Activated naive CD4-positive, alpha-beta T cell treated with anti-CD3 and anti-CD28 coated beads, Interleukin-2, amount 10 ng/mL, durations not matched to agents 7 days and 5 days (primary cell): ENCODE measurements around the gene TADA1.
"Not testable (repeated sequence)": the region's sequence is repeated elsewhere in the genome, so short reads cannot be mapped to it uniquely, and the experiment has no call there.

Experiments
- CTCF ChIA-PET: fragments of 350-600 bp; sonication (Branson Sonifier 250); formaldehyde crosslinking; loops from one replicate; lab custom pipeline; 2021; ENCODE audit warnings: antibody characterized with exemption; lab: Charles Lee
- DNase-seq: peaks from one replicate; pipeline ENCODE4 v3.0.0-alpha.2; 2020
- H3K27ac Mint-ChIP-seq: one replicate; pipeline ENCODE4 v1.8.0; 2021; ENCODE audit warnings: mild to moderate bottlenecking, moderate library complexity, mixed read lengths
- H3K27me3 Mint-ChIP-seq: one replicate; pipeline ENCODE4 v1.8.0; 2021; ENCODE audit warnings: mild to moderate bottlenecking, mixed read lengths
- H3K36me3 Mint-ChIP-seq: one replicate; pipeline ENCODE4 v1.8.0; 2021; ENCODE audit warnings: mixed read lengths
- H3K4me1 Mint-ChIP-seq: one replicate; pipeline ENCODE4 v1.8.0; 2021; ENCODE audit warnings: mixed read lengths
- H3K4me3 Mint-ChIP-seq: one replicate; pipeline ENCODE4 v1.8.0; 2021; ENCODE audit warnings: mild to moderate bottlenecking, moderate library complexity, mixed read lengths
- H3K9me3 Mint-ChIP-seq: one replicate; pipeline ENCODE4 v1.8.0; 2021; ENCODE audit warnings: mixed read lengths

The TADA1 gene

DNA sequence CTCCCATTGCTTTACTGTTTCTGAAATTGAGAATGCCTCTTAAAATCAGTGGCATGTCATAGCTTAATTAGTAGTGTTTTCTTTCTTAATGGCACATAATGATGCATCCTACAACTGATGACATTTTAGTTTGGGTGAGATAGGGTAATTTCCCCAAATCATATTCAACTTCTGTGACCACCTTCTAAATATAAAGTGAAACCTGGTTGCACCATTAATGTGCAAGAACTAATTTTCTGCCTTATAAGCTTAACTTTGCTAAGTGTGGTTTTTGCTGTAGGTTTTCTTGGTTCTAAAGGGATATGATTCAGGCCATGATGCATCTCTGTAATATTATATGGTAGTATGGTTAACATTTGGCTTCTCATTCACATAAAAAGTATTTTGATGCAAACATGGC, 27.9 kb downstream of the TADA1 start:
- Mint-ChIP-seq H3K36me3 (peaks cover 71% of the 10 kb centered on the region), H3K9me3 (no peaks in the 10 kb centered on the region), H3K27me3 (no peaks in the 10 kb centered on the region), H3K27ac (no peak overlapping the region), H3K4me3 (no peak overlapping the region), H3K4me1 (peaks cover 20% of the 10 kb centered on the region)
- DNase-seq: no peak
- CTCF ChIA-PET: no interaction called here

DNA sequence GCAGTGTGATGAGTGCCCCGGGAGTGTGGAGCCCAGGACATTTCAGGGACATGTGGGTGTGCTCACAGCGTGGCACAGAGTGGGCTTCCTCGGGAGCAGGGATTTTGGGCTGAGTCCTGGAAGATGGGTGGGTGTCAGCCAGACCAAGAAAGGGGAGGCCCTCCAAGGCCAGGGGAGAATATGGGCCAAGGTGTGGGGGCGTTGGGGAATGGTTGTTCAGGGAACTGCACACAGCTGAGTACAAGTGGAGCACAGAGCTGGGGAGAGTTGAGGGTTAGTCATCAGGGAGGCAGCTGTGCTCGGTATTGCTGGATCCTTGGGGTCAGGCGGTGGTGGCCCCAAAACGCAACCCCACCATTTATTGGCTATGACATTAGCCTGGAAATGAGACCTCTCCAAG, 31.3 kb downstream of the TADA1 start:
- no peaks in the 10 kb centered on the region for H3K27me3 Mint-ChIP-seq
- H3K4me3 Mint-ChIP-seq: no peak overlapping the region
- no peaks in the 10 kb centered on the region for H3K9me3 Mint-ChIP-seq
- H3K36me3 Mint-ChIP-seq: peaks cover 73% of the 10 kb centered on the region
- H3K4me1 Mint-ChIP-seq: peaks cover 40% of the 10 kb centered on the region
- CTCF ChIA-PET: interaction anchor here (1.6 kb wide), 1 partner anchor 10 kb away, joined by 6 read pairs; no protein-coding TSS in a partner anchor
- H3K27ac Mint-ChIP-seq: peak overlapping the region; percentile 22
- DNase-seq: no peak

DNA sequence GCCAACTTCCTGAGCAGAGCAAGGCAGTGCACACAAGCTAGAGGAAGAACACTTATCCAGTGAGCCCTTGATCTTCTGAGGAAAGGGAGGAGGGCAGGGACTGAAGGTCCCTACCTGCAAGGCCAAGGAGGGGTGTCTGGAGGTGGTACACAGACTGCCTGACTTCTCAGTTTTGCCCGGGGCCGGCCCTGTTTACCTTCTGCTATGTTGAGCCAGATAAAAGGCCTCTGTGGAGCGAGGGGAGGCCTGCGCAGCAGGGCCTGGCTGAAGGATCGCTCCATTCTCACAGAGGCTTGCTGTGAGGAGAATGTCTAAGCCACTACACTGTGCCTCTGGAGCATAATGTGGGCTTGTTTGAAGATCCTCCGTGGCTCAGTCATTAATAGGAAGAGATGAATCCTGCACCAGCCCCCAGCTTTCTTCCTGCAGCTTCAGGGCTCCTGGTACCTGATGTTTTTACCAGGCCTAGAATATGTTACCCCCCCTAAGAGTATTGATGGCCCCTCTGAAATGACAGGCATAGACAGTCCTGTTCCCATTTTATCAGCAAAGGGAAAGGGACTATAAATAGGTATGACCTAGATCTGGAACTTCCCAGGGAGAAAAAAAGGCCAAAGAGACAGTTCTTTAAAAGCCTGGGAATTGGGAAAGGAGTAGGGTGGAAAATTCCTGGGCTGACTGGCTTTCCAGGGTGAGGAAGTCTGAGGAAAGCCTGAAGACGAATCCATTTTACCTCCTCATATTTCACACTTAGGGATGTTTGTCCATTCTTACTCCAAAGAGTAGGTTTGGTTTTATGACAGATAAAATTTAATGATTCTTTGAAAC, 32.1 kb downstream of the TADA1 start:
- Mint-ChIP-seq H3K36me3 (peaks cover 65% of the 10 kb centered on the region), H3K4me3 (no peak overlapping the region), H3K9me3 (no peaks in the 10 kb centered on the region), H3K27ac (no peak overlapping the region), H3K4me1 (peaks cover 41% of the 10 kb centered on the region), H3K27me3 (no peaks in the 10 kb centered on the region)
- CTCF ChIA-PET: no interaction called here
- no peak for DNase-seq

DNA sequence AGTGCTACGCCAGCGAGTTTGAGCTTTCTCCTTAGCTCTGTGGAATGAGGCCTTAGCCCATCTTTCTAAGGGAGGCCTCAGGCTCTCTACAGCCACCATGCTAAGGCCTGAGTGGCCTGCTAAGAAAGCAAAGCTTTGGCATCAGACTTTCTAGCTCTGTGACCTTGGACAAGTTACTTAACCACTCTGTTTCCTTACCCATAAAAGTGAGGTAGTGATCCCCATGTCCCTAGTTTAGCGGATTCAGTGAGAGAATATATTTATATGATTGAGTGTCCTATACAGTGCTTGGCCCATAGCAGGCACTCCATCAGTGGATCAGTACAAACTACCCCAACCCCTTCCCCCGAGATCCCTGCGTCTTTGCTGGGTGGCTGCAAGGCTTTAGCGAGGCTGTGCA, 32.7 kb downstream of the TADA1 start:
- no peak for DNase-seq
- Mint-ChIP-seq H3K36me3 (peaks cover 64% of the 10 kb centered on the region), H3K9me3 (no peaks in the 10 kb centered on the region), H3K4me1 (peaks cover 48% of the 10 kb centered on the region), H3K27ac (no peak overlapping the region), H3K4me3 (no peak overlapping the region), H3K27me3 (no peaks in the 10 kb centered on the region)
- CTCF ChIA-PET: no interaction called here

DNA sequence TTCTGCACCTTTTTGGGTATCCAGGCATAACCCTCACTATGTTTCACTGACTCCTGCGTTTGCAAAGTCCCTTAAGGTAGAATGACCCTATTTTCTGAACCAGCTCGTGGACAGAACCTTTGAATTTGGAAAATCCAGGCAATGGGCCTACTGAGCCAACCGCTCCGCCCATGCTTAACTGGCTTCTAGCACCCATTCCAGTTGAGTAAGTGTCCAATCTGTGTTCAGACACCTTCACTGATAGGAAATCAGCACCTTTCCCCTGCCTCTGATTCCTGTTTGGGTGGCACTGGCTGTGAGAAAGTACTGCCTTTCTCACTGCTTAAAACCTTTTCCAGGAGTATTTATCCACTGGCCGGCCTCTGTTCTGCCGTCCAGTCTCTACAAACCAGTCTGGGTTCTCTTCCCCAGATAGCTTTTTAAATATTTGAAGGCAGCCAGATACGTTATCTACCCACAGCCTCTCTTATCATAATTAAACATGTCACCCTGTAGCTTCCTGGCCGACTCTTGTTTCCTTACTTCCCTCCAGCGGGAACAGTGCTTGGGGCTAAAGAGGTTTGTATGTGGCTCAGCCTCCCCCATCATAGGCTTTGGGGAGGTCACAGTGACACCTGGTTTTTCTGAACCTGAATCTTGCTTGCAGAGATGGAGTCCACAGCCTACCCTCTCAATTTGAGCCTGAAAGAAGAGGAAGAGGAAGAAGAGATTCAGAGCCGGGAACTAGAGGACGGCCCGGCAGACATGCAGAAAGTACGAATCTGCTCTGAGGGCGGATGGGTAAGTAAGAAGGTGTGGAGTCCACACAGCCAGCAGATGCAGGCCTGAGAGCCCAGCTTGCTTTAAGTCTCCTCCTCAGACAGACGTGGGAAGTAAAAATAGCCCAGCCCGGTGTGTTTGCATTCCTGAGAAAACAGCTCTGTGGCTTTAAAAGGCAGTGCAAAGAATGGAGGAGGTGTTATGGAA, 35.5 kb downstream of the TADA1 start:
- no peak for DNase-seq
- Mint-ChIP-seq H3K4me1 (peaks cover 49% of the 10 kb centered on the region), H3K4me3 (peak overlapping the region; percentile 78), H3K36me3 (peaks cover 41% of the 10 kb centered on the region), H3K27ac (peak overlapping the region; percentile 84), H3K9me3 (no peaks in the 10 kb centered on the region), H3K27me3 (peaks cover 3% of the 10 kb centered on the region)
- CTCF ChIA-PET: no interaction called here

DNA sequence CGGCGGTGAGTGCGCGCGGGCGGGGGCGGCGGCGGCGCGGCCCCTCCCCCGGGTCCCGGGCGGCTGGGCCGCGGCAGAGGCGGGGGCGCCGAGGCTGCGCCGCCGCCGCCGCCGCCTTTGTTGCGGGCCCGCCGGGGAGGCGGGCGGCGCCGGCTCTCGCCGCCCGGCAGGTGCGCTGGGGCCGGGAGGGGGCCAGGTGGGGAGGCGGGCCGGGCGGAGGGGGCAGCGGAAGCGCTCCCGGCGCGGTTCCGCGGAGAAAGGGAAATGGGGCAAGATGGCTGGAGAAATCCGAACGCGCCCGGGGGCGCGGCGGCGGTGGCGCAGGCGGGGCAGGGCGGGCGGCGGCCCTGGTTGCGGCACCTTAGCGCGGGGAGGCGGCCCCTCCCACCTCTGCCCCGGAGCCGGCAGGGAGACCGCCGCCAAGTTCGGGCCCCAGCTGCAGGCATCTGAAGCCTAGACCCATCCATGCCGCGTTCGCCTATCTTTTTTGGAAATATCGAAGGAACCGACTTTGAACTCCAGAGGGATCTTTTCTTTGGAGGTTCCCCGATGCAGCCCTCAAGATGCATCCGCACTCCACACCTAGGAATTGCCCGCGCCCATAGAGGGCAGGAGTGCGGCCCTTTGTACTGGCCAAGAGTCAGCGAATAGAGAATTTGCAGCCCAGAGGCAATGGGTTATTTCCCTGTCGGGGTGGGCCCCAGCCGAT, 36.3 kb downstream of the TADA1 start:
- peaks cover 48% of the 10 kb centered on the region for H3K4me1 Mint-ChIP-seq

DNA sequence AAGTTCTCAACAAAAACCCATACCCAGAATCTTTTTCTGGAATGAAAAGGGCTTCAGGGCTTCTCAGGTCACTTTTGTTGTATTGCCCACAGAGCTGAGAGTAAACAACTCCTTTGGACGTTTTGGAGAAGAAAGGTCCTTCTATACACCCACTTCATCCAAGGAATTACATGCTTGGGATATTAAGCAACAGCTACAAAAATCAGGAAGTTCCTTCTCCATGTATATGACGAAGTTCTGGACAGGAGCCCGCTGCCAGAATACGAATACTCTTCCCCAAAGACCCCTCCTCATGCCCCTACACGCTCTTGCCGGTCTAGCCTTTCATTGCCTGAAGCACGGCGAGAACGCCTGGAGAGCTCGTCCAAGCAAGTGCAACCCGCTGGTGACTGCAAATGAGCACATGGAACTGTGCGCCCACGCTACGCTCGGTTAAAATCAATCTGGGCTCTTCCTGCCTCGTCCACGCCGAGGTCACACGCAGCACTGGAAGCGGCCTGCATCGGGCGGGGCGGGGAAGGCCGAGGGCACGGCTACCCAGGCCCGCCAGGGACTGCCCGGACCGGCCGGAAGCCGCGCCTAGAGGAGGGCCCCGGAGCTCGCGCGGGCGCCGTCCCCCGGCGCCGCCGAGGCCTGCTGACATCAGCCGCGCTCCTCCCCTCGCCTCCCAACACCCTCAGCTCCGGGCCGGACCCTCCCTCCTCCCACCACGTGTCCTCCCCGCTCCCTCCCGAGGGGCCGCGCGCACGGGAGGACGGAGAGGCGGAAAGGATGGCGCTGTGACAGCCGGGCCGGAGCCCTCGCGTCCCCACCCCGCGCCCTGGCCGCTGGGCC, 37.1 kb downstream of the TADA1 start, which contains the start of gene POGK:
TSS of gene POGK (plus strand) at position 710 of the 834 bp plus-strand sequence. CDS start 1,482 bp downstream, outside the sequence.
- Mint-ChIP-seq H3K27ac (peak within 1 kb of the TSS; percentile 89), H3K36me3 (peaks cover 32% of the 10 kb centered on the region), H3K4me1 (peaks cover 40% of the 10 kb centered on the region), H3K4me3 (peak within 1 kb of the TSS; percentile 90), H3K27me3 (peaks cover 10% of the 10 kb centered on the region), H3K9me3 (no peaks in the 10 kb centered on the region)
- CTCF ChIA-PET: interaction anchor here (1.0 to 1.3 kb wide), 3 partner anchors 30 to 136 kb away, joined by 3 to 5 read pairs (median 3); partner anchors contain the start of genes ILDR2 and TADA1
- peak; percentile 90 for DNase-seq

More for the DNA sequence above, 36.3 kb downstream of the TADA1 start:
- Mint-ChIP-seq H3K4me3 (peak overlapping the region; percentile 78), H3K27ac (peak overlapping the region; percentile 84), H3K36me3 (peaks cover 39% of the 10 kb centered on the region), H3K9me3 (no peaks in the 10 kb centered on the region), H3K27me3 (peaks cover 8% of the 10 kb centered on the region)
- CTCF ChIA-PET: interaction anchor here (1.0 to 1.3 kb wide), 3 partner anchors 29 to 135 kb away, joined by 3 to 5 read pairs (median 3); partner anchors contain the start of genes ILDR2 and TADA1
- peak; percentile 65 for DNase-seq

DNA sequence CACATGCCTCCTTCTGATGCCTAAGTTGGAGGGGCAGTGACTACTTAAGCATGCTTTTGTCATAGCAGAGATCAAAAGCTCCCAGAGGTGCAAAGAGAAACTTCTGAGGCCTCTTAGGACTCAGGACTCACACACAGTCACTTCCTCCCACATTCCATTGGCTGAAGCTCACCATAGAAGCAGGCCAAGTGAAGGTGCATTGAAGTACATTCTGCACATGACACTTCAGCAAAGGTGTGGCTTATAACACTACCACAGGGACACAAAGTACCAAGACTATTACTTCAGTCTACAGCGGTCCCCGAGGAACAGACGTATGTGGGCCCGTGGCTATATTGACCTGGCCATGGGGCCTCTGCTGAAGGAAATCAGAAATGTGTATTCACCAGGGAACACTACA, 39.3 kb downstream of the TADA1 start:
- Mint-ChIP-seq H3K4me1 (peaks cover 34% of the 10 kb centered on the region), H3K4me3 (no peak overlapping the region), H3K27ac (no peak overlapping the region), H3K9me3 (peaks cover 1% of the 10 kb centered on the region), H3K36me3 (peaks cover 16% of the 10 kb centered on the region), H3K27me3 (peaks cover 12% of the 10 kb centered on the region)
- CTCF ChIA-PET: interaction anchor here (1.0 kb wide), 1 partner anchor 223 kb away, joined by 3 read pairs; no protein-coding TSS in a partner anchor
- no peak for DNase-seq

DNA sequence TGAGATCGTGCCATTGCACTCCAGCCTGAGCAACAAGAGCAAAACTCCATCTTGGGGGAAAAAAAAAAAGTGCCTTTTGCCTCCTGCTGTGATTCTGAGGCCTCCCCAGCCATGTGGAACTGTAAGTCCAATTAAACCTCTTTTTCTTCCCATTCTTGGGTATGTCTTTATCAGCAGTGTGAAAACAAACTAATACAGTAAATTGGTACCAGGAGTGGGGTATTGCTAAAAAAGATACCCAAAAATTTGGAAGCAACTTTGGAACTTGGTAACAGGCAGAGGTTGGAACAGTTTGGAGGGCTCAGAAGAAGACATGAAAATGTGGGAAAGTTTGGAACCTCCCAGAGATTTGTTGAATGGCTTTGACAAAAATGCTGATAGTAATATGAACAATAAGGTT, 46.3 kb downstream of the TADA1 start:
- Mint-ChIP-seq H3K9me3 (peaks cover 17% of the 10 kb centered on the region), H3K27me3 (peaks cover 14% of the 10 kb centered on the region)
- H3K4me3 Mint-ChIP-seq, H3K27ac Mint-ChIP-seq, CTCF ChIA-PET, DNase-seq, H3K4me1 Mint-ChIP-seq, H3K36me3 Mint-ChIP-seq: not testable (repeated sequence)

DNA sequence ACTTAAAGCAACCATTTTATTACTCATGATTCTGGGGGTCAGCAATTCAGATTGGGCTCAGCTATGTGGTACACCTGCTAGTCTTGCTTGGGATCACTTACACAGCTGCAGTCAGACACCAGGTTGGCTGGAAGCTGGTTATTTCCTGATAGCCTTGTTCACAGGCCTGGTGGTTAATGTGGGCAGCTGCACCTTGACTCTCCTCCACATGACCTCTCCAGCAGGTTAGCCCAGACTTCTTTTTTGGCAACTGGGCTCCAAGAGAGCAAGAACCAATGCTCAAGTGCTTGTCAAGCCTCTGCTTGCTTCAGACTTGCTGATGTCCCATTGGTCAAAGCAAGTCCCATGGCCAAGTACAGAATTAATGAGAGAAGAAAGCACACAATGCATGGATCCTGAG, 48.6 kb downstream of the TADA1 start:
- Mint-ChIP-seq H3K4me3 (no peak overlapping the region), H3K4me1 (no peaks in the 10 kb centered on the region), H3K27me3 (peaks cover 10% of the 10 kb centered on the region), H3K27ac (no peak overlapping the region), H3K9me3 (peaks cover 17% of the 10 kb centered on the region), H3K36me3 (peaks cover 2% of the 10 kb centered on the region)
- CTCF ChIA-PET: no interaction called here
- DNase-seq: no peak

DNA sequence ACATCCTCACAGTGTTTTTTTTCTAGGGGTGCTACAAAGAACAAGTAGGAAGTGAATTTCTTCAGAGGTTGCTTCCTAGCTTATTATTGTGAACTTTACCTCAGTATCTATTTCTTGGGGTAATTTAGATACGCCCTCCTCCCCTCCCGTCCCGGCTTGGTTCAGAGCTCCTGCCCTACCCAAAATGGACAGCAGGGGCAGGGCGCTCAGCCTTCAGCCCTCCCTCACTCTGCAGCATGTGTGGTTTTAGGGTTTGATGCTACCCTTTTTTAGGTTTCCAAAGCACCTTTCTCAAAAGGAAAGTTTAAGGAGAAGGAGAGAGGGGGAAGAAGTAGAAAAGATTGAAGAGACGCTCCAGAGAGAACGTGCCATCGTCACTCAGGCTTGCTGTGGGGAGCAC, 53.7 kb downstream of the TADA1 start:
- H3K4me1 Mint-ChIP-seq: no peaks in the 10 kb centered on the region
- peaks cover 4% of the 10 kb centered on the region for H3K9me3 Mint-ChIP-seq
- no peak overlapping the region for H3K4me3 Mint-ChIP-seq
- no peak overlapping the region for H3K27ac Mint-ChIP-seq
- H3K27me3 Mint-ChIP-seq: peaks cover 6% of the 10 kb centered on the region
- no peaks in the 10 kb centered on the region for H3K36me3 Mint-ChIP-seq
- DNase-seq: no peak
- CTCF ChIA-PET: interaction anchor here (1.2 kb wide), 1 partner anchor 235 kb away, joined by 3 read pairs; no protein-coding TSS in a partner anchor

DNA sequence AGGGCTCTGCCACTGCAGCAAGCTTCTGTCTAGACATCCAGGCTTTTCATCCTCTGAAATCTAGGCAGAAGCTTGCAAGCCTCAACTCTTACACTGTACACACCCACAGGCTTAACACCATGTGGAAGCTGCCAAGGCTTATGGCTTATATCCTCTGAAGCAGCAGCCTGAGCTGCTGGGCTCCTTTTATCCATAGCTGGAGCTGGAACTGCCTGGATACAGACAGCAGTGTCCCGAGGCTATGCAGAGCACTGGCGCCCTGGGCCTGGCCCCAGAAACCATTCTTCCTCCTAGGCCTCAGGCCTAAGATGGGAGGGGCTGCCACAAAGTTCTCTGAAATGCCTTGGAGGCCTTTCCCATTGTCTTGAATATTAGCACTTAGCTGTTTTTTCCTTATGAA, 56.1 kb downstream of the TADA1 start:
- Mint-ChIP-seq H3K27me3 (peaks cover 6% of the 10 kb centered on the region), H3K4me3 (no peak overlapping the region), H3K4me1 (no peaks in the 10 kb centered on the region), H3K9me3 (peaks cover 4% of the 10 kb centered on the region), H3K27ac (no peak overlapping the region), H3K36me3 (no peaks in the 10 kb centered on the region)
- CTCF ChIA-PET: no interaction called here
- DNase-seq: no peak

DNA sequence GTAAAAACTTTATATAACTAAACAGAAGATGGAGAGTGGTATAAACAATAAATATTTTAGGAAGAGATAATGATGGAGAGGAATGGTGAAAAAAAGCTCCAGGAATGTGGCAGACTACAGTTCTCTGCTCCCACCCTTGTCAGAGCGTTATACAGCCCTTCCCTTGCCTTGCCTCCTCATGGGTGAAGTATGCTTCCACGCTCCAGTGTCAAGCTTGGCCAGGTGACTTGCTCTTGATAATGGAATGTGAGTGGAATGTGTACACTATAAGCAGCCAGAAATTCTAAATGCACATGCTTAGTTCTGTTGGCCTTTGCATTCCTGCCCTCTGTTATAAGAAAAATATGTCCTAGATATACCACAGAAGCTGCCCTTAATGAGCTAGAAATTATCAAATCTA, 61.5 kb downstream of the TADA1 start:
- no peaks in the 10 kb centered on the region for H3K4me1 Mint-ChIP-seq
- no peak overlapping the region for H3K4me3 Mint-ChIP-seq
- H3K9me3 Mint-ChIP-seq: no peaks in the 10 kb centered on the region
- H3K36me3 Mint-ChIP-seq: no peaks in the 10 kb centered on the region
- CTCF ChIA-PET: interaction anchor here (1.5 kb wide), 1 partner anchor 10 kb away, joined by 3 read pairs; no protein-coding TSS in a partner anchor
- H3K27ac Mint-ChIP-seq: no peak overlapping the region
- peaks cover 9% of the 10 kb centered on the region for H3K27me3 Mint-ChIP-seq
- no peak for DNase-seq
